PC-3 (cell line): Measurements from ENCODE around the gene GDPD5. TPM values are rescaled to one million over a fixed set of nuclear protein-coding genes. Genes with fewer than 3 reads are reported as not detected.

Source experiments
- ATAC-seq: fragments of 200-7000 bp; cut with Tn5 transposase; 2 replicates; pipeline ENCODE4 v1.9.1; 2020; ENCODE audit warnings: mild to moderate bottlenecking, moderate library complexity
- BruUV-seq: library from RNA; stranded (reverse); fragments of 400-500 nt; replicated peaks from 2 replicates; lab custom pipeline; 2021; lab: Mats Ljungman, UMichigan
- CTCF ChIA-PET: fragments of 300-600 bp; sonication (Branson Sonifier 250); formaldehyde crosslinking; loops from one replicate; lab custom pipeline; 2022; ENCODE audit warnings: antibody characterized with exemption; lab: Charles Lee
- POLR2A ChIA-PET: fragments of 300-600 bp; sonication (Branson Sonifier 250); formaldehyde crosslinking; loops from one replicate; lab custom pipeline; 2022; ENCODE audit warnings: antibody characterized with exemption; ENCODE audit not compliant: unreplicated experiment; lab: Charles Lee
- DNase-seq: peaks from one replicate; pipeline ENCODE4 v3.0.0-alpha.2; 2015
- H2AFZ ChIP-seq: fragments of 300-600 bp; sonication (generic); 2 replicates; pipeline ENCODE4 v1.6.0; 2016; ENCODE audit warnings: antibody characterized with exemption, low read length
- H3F3A ChIP-seq: fragments of 300-600 bp; sonication (generic); one replicate; pipeline ENCODE4 v1.6.0; 2017; ENCODE audit warnings: antibody characterized with exemption, low read length, control low read depth, mild to moderate bottlenecking; ENCODE audit not compliant: unreplicated experiment
- H3K27ac ChIP-seq: fragments of 300-600 bp; sonication (generic); 2 replicates; pipeline ENCODE4 v1.5.1; 2016; ENCODE audit warnings: mild to moderate bottlenecking, low read length
- H3K27me3 ChIP-seq: fragments of 300-600 bp; sonication (generic); 2 replicates; pipeline ENCODE4 v1.6.1; 2016; ENCODE audit warnings: low read length, mixed read lengths
- H3K36me3 ChIP-seq: fragments of 300-600 bp; sonication (generic); 2 replicates; pipeline ENCODE4 v1.6.1; 2016; ENCODE audit warnings: low read depth, mixed run types, low read length, mixed read lengths
- H3K4me1 ChIP-seq: fragments of 300-600 bp; sonication (generic); 2 replicates; pipeline ENCODE4 v1.5.1; 2016; ENCODE audit warnings: low read length; ENCODE audit not compliant: insufficient read depth
- H3K4me2 ChIP-seq: fragments of 300-600 bp; sonication (generic); 2 replicates; pipeline ENCODE4 v1.6.0; 2016; ENCODE audit warnings: low read length
- H3K4me3 ChIP-seq: fragments of 300-600 bp; sonication (generic); 2 replicates; pipeline ENCODE4 v1.5.1; 2016; ENCODE audit warnings: mild to moderate bottlenecking, low read length, mixed read lengths
- H3K79me2 ChIP-seq: fragments of 300-600 bp; sonication (generic); 2 replicates; pipeline ENCODE4 v1.6.1; 2017; ENCODE audit warnings: low read length, mixed read lengths
- H3K9ac ChIP-seq: fragments of 300-600 bp; sonication (generic); 2 replicates; pipeline ENCODE4 v1.6.0; 2016; ENCODE audit warnings: mild to moderate bottlenecking, low read length
- H3K9me2 ChIP-seq: fragments of 300-600 bp; sonication (generic); replicated peaks from 2 replicates; pipeline ENCODE4 v1.6.1; 2016; ENCODE audit warnings: mixed run types, low read length, mixed read lengths
- H3K9me3 ChIP-seq: fragments of 300-600 bp; sonication (generic); 2 replicates; pipeline ENCODE4 v1.6.1; 2016; ENCODE audit warnings: low read length, mixed read lengths
- H4K20me1 ChIP-seq: fragments of 300-600 bp; sonication (generic); 2 replicates; pipeline ENCODE4 v1.6.1; 2016; ENCODE audit warnings: low read length, mixed read lengths
- EZH2 ChIP-seq: fragments of 300-600 bp; sonication (generic); IDR thresholded peaks from one replicate; pipeline ENCODE4 v1.6.1; 2017; ENCODE audit warnings: antibody characterized with exemption, mild to moderate bottlenecking, low read length; ENCODE audit not compliant: unreplicated experiment
- EZH2phosphoT487 ChIP-seq: fragments of 300-600 bp; sonication (generic); IDR thresholded peaks from 2 replicates; pipeline ENCODE4 v1.6.1; 2018; ENCODE audit warnings: mild to moderate bottlenecking, antibody characterized with exemption, low read length, borderline replicate concordance
- intact Hi-C: fragments of 100-400 bp; cut with micrococcal nuclease; formaldehyde crosslinking; loops from 2 replicates; pipeline ENCODE4 v1.9.0; 2023
- total RNA-seq: library from RNA; depleted of rRNA; stranded (reverse); fragments of >200 nt; gene quantifications from 2 replicates; pipeline ENCODE4 v1.2.3, GENCODE V29; 2014
- TF ChIP-seq, protein P1 (sequence below): fragments of 300-600 bp; sonication (generic); conservative IDR thresholded peaks from 2 replicates; pipeline ENCODE4 v1.5.1; 2017; ENCODE audit warnings: antibody characterized with exemption, low read depth, mild to moderate bottlenecking, low read length

GDPD5 gene
- total RNA-seq, 1 experiment from 2014 or later = 21.4 TPM

GRCh38 chr11:75440960-75441803 lies 84.6 kb downstream of the GDPD5 start:
- Histone ChIP-seq H3K4me2 (no peak overlapping the region), H2AFZ (no peak overlapping the region), H3K36me3 (no peaks in the 10 kb centered on the region), H3K9ac (no peak overlapping the region), H3K79me2 (no peaks in the 10 kb centered on the region), H3K4me3 (no peak overlapping the region), H3F3A (no peaks in the 10 kb centered on the region), H3K9me2 (no peaks in the 10 kb centered on the region), H3K9me3 (no peaks in the 10 kb centered on the region), H4K20me1 (no peaks in the 10 kb centered on the region), H3K4me1 (no peaks in the 10 kb centered on the region), H3K27me3 (no peaks in the 10 kb centered on the region), H3K27ac (no peak overlapping the region)
- intact Hi-C loops = no loop called here
- TF ChIP-seq EZH2 (no peak), EZH2phosphoT487 (no peak)
- TF ChIP-seq, protein P1, sequence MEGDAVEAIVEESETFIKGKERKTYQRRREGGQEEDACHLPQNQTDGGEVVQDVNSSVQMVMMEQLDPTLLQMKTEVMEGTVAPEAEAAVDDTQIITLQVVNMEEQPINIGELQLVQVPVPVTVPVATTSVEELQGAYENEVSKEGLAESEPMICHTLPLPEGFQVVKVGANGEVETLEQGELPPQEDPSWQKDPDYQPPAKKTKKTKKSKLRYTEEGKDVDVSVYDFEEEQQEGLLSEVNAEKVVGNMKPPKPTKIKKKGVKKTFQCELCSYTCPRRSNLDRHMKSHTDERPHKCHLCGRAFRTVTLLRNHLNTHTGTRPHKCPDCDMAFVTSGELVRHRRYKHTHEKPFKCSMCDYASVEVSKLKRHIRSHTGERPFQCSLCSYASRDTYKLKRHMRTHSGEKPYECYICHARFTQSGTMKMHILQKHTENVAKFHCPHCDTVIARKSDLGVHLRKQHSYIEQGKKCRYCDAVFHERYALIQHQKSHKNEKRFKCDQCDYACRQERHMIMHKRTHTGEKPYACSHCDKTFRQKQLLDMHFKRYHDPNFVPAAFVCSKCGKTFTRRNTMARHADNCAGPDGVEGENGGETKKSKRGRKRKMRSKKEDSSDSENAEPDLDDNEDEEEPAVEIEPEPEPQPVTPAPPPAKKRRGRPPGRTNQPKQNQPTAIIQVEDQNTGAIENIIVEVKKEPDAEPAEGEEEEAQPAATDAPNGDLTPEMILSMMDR = no peak
- ChIA-PET CTCF (interaction anchor here (1.5 kb wide), 1 partner anchor 53 kb away, joined by 5 read pairs; no protein-coding TSS in a partner anchor), POLR2A (interaction anchor here (0.6 kb wide), 1 partner anchor 1005 kb away, joined by 5 read pairs; no protein-coding TSS in a partner anchor)
- no TSS peak for BruUV-seq
- ATAC-seq (no peak), DNase-seq (no peak)

DNA sequence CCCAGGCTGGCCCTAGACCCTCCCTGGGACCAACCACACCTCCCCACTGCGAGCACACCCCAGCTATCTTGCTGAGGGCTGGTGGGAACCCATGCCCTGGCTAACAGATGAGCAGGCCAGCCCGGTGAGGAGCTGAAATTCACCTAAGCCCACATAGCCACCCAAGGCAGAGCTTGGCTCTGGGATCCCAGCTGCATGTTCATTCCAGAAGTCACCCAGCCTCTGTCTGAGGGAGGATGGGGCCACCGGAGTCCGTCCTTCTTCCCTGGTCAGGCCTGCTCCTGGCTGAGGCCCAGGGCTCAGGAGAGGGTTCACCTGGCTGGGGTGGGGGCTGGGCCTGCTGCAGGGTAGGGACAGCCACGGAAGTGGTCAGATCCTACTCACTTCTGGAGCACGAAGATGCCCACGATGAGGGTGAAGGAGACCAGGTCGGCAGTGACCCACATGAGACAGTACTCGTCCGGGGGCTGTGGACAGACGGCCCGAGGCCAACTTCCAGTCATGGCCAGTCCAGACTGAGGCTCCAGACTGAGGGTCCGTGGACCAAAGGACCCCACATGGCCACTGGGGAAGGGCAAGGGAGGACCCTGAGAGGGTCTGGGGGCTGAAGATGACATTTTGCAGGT lies 86.1 kb downstream of the GDPD5 start:
- Histone ChIP-seq H3K36me3 (no peaks in the 10 kb centered on the region), H3K9me3 (no peaks in the 10 kb centered on the region), H3K4me3 (no peak overlapping the region), H3K9ac (no peak overlapping the region), H3K4me2 (no peak overlapping the region), H4K20me1 (no peaks in the 10 kb centered on the region), H3K4me1 (no peaks in the 10 kb centered on the region), H2AFZ (no peak overlapping the region), H3K27me3 (no peaks in the 10 kb centered on the region), H3K79me2 (no peaks in the 10 kb centered on the region), H3F3A (no peaks in the 10 kb centered on the region), H3K9me2 (no peaks in the 10 kb centered on the region), H3K27ac (no peak overlapping the region)
- TF ChIP-seq, protein P1 = no peak
- no peak for TF ChIP-seq EZH2
- TF ChIP-seq EZH2phosphoT487 = no peak
- CTCF ChIA-PET = no interaction called here
- intact Hi-C loops = no loop called here
- ATAC-seq (no peak), DNase-seq (no peak)
- POLR2A ChIA-PET = no interaction called here
- BruUV-seq = no TSS peak
